ENCODE results near the gene WDR5.
"Not testable (repeated sequence)": the region's sequence is repeated elsewhere in the genome, so short reads cannot be mapped to it uniquely, and the experiment has no call there.

The WDR5 gene

DNA sequence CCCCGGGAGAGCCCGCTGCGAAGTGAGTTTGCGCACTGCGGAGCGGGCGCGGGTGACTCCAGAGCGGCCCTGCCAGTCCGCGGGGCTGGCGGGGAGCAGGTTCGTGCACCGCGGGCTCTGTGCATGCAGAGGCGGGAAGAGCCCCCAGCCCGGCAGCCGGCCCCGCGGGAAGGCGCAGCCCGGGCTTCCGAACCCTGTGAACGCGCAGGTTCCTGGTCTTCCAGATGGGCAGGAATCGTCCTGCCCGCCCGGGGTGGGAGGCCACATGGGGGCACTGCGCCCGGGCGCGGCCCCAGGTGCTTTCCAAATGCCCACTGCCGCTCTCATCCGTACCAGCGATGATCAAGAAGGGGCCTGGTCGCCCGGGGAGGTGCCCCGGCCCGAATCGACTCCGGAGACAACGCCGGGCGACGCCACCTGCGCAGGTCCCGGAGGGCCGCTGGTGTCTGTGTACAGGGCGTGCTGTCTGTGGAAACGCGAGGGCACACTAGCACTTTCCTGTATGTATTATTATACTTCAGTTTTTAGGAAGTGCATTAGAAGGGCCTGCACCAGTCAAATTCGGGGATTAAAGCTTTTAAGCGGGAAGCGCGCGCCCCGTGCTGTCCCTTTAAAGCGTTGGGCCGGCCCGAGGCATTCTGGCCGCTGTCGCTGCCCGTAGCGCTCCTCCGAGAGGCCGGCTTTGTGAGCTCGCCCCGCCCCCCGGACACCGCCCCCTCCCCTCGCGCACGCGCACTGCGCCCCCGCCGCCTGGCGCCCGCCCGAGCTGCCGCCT, at the start of gene WDR5:
WDR5 (plus strand) TSS at position 740 of the 775 bp plus-strand sequence. CDS start 3,796 bp downstream, outside the sequence.
- DNase-seq (ENCODE audit: low spot score) = peak; percentile 92

DNA sequence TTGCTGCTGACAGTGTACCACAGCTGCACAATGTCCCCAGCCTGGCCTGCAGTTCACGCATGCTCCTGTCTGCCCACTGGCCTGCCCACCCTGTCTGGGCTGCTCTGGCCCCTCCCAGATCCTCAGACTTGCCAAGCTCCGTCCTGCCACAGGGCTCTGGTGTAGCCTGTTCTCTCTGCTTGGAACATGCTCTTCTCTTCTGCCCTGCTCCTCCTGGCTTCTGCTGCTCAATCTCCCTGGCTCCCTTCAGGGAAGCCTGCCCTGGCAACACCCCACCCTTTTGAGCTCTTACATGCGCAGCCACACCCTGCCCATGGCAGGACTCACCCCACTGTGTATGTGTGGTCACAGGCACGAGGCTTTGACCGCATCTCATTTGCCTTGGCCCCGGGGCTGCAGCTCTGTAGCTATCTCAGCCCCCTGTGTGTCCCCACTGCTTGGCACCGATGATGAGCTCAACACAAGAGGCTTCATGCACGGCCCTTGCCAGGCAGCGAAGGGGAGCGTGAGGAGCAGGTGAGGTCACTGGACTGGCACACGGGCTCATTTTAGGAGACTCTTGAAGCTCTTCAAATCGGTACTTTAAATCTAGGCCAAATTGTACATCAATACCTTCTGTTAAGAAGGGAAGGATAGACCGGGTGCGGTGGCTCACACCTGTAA, 47.7 kb upstream of the WDR5 start:
- no peak for DNase-seq (ENCODE audit: low spot score)

DNA sequence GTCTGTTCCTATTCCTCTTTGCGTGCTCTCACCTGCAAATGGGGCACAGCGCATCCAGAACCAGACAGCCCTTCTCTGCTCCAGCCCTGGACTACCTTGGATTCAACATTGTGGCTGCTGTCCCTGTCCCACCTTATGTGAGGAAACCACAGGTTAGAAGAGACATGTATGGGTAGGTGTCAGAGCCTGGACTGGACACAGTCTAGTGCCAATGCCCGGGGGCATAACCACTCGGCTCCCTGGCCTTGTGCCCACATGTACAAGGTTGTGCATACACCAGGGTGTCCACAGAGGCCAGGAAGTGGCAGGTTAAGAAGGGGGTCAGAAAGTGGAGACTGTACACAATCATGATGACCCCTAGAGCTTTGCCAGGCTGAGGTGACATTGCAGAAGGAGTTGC, 45.9 kb upstream of the WDR5 start:
- no peak for DNase-seq (ENCODE audit: low spot score)

DNA sequence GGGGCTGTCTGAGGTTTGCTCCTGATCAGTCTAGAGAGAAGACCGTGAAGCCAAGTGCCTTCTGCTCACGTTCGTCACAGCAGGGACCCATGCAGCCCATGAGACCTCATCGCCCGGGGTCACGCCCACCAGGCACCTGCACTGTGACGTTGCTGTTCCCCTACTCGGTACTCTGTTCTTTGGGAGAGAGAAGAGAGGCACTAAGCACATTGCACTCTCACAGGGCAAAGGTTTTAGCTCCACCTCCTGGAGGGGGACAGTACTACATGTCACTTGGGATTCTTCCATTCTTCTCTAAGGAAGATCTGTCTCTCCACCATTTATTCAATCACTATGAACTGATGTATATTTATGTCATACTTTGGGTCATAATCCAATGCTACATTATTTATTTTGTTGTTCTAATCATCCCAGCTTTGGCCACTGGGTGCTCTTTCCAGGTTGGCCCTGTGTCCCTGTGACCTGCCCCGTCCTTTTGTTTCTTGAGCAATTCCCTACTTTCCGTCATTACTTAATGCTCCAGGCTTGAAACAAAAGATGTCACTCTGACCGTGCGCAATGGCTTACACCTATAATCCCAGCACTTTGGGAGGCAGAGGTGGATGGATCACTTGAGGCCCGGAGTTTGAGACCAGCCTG, 36.6 kb upstream of the WDR5 start:
- no peak for DNase-seq (ENCODE audit: low spot score)

DNA sequence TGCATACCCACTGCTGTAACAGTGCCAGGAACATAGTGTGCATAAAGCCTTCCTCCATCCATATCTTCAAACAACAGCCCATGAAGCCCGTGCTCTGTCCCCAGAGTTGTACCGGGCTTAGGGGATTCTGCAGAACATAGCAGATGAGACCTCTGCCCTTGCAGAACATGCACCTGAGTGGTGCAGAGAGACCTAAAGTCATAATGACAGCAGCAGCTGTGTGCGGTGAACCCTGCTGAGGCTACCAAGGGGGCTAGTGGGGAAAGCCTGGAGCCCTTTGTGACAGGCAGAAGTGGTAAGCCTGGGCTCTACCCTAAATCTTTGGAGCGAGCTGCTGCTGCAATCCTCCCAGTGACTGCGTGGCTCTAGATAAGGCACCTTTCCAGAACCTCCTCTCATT, 35.8 kb upstream of the WDR5 start:
- DNase-seq (ENCODE audit: low spot score) = no peak

DNA sequence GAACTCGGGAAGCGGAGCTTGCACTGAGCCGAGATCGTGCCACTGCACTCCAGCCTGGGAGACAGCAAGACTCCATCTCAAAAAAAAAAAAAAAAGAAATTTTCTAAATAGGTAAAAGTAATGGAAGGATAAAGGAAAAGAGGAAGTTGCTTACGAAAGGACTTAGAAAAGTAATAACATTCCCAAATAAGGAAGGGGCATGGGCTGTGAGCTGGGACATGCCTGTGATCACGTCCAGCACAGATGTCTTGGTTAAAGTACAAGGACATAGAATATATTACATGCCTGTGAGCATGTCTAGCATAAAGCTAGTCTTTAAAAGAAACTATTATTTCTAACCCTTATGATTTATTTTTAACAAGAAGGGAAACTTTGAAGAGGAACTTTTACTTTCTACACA, 34.7 kb upstream of the WDR5 start:
- DNase-seq (ENCODE audit: low spot score) = not testable (repeated sequence)

DNA sequence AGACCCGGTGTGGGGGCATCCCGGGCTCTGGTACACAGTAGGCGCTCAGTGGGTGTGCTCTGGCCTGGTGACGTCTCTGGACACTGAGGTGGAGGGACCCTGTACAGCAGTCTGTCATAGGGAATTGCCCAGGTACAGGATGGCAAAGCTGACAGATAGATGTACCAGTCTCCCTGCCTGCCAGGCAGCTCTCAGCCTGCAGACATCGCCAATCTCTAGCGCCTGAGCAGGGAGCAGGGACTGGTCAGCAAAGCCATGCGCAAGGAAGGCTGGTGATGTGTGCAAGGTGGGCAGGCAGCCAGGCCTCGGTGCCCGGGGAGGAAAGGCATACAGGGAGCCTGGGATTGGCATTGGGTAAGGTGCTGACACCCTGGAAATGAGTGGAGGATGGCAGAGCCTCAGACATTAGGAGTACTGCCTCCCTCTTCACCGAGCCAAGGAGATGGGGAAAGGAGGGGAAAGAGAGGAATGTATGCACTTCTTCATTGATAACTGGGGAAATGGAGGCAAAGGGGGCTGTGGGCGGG, 34.2 kb upstream of the WDR5 start:
- no peak for DNase-seq (ENCODE audit: low spot score)

DNA sequence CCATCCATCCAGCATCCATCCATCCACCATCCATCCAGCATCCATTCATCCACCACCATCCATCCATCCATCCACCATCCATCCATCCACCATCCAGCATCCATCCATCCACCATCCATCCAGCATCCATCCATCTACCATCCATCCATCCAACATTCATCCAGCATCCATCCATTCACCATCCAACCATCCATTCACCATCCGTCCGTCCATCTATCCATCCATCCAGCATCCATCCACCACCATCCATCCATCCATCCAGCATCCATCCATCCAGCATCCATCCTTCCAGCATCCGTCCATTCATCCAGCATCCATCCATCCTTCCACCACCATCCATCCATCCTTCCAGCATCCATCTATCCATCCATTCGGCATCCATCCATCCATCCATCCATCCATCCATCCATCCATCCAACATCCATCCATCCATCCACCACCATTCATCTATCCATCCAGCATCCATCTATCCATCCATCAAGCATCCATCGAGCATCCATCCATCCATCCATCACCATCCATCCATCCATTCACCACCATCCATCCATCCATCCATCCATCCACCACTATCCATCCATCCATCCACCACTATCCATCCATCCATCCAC, 32.4 kb upstream of the WDR5 start:
- DNase-seq (ENCODE audit: low spot score) = no peak

DNA sequence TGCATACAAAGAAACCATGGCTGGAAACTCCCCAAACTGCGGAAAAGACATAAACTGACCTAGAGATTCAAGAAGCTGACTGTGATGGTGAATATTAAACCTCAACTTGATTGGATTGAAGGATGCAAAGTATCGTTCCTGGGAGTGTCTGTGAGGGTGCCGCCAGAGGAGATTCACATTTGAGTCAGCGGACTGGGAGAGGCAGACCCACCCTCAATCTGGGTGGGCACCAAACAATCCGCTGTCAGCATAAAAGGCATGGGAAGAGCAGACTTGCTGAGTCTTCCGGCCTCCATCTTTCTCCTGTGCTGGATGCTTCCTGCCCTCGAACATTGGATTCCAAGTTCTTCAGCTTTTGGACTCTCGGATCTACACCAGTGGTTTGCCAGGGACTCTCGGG, 24.8 kb upstream of the WDR5 start:
- DNase-seq (ENCODE audit: low spot score) = no peak

DNA sequence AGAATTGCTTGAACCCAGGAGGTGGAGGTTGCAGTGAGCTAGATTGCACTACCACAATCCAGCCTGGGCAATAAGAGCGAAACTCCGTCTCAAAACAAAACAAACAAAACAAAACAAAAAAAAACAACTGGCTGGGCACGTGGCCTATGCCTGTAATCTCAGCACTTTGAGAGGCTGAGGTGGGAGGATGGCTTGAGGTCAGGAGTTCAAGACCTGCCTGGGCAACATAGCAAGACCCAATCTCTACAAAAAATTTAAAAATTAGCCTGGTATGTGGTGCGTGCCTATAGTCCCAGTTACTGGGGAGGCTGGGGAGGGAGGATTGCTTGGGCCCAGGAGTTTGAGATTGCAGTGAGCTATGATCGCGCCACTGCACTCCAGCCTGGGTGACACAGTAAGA, 23.3 kb upstream of the WDR5 start:
- DNase-seq (ENCODE audit: low spot score) = no peak

DNA sequence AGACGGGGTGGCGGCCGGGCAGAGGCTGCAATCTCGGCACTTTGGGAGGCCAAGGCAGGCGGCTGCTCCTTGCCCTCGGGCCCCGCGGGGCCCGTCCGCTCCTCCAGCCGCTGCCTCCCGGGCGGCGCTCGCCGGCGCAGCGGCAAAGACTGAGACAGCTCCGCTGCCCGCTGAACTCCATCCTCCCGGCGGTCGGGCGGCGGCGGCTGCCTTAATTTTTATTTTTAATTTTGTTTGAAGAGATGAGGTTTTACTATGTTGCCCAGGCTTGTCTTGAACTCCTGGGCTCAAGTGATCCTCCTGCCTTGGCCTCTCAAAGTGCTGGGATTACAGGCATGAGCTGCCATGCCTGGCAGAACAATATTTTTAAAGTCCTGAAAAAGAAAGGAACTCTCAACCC, 16.9 kb upstream of the WDR5 start:
- not testable (repeated sequence) for DNase-seq (ENCODE audit: low spot score)

DNA sequence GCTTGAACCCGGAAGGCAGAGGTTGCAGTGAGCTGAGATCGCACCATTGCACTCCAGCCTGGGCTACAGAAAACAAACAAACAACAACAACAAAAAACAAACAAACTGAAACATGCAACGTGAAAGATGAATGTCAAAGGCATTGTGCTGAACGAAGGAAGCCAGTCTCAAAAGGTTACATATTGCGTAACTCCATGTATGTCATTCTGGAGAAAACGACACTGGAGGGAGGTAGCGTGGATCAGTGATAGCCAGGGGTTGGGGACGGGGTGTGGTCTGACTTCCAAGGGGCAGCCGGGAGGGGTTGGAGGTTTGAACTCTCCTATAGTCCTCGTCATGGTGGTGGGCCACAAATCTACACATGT, 12.1 kb upstream of the WDR5 start:
- DNase-seq (ENCODE audit: low spot score) = no peak

DNA sequence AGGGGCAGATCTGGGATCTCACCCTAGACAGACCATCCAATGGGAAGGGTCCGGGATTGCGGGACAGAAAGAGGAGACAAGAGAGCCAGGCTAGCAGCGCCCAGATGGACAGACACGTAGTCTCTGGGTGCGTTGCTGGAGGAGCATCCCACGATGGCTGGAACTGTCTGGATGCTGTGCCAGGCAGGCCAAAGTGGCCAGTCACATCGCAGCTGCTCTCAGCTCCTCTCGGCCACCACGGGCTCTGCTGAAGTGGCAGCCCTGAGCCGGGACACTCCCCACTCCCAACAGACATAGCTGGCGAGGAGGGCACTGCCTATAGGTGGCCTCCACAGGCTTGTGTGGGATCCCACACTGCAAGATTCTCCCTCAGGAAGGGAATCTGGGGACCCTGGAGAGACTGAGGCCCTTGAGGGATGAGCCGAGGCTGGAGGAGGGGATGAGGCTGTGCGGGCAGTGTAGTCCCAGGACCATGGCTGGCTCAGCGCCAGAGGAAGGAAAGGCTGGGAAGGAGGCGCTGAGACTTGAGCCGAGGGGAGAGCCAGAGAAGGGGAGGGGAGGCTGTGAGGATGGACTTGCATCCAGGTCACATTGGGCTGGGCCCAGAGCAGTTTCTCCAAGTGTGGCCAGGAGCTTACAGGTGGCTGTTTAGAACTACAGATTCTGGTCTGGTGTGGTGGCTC, 10.3 kb upstream of the WDR5 start:
- no peak for DNase-seq (ENCODE audit: low spot score)

DNA sequence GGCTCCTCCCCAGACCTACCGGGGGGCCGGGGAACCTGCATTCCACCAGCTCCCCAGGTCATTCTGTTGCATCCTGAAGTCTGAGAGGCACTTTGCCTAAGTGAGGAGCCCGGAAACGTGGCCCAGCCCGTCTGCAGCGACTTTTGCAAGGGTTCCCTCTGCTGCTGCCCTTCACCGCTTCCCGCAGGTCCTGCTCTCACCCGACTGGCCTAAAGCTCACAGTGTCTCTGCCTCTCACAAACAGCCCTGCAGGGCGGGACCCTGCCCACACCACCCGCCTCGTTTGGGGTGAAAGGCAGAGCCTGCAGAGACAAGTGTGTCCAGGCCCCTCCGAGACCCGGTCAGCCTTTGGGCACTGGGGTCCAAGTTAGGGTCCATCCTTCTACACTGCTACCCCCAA, 9.5 kb upstream of the WDR5 start:
- no peak for DNase-seq (ENCODE audit: low spot score)

DNA sequence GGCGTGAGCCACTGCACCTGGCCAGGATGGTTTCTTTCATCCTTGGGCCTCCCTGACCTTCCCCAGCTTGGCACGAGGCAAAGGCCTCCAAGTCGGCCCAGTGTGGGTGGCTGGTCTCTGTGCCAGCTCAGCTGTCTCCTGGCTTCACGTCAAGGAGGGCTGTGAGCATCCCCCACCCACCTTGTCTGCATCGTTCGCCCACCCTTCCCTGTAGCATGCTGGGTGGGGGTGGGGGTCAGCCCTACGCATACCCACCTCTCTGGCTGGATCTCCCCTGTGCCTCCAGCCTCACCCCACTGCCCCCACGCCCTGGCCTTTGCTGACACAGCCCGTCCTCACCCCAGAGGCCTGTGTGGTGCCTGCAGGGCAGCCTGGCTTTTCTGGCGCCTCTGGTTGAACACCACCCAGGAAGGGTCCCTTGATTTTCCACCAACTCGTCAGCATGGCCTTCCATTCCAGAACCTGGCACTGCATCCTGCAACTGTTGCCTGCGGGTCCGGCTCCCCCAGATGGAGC, 8.8 kb upstream of the WDR5 start:
- no peak for DNase-seq (ENCODE audit: low spot score)

DNA sequence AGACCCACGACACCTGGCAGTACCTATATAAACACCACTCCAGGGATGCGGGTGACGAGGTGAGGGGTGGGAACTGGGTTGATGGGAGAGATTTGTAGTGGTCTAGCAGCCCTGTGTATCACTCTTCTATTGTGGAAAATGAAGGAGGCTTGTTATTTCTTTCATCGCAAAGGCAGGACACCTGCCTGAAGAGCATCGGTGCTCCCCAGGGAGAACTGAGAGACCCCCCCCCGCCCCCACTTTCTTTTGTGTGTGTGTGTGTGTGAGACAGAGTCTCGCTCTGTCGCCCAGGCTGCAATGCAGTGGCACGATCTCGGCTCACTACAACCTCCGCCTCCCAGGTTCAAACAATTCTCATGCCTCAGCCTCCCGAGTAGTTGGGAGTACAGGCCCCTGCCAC, 8.3 kb upstream of the WDR5 start:
- DNase-seq (ENCODE audit: low spot score) = no peak

DNA sequence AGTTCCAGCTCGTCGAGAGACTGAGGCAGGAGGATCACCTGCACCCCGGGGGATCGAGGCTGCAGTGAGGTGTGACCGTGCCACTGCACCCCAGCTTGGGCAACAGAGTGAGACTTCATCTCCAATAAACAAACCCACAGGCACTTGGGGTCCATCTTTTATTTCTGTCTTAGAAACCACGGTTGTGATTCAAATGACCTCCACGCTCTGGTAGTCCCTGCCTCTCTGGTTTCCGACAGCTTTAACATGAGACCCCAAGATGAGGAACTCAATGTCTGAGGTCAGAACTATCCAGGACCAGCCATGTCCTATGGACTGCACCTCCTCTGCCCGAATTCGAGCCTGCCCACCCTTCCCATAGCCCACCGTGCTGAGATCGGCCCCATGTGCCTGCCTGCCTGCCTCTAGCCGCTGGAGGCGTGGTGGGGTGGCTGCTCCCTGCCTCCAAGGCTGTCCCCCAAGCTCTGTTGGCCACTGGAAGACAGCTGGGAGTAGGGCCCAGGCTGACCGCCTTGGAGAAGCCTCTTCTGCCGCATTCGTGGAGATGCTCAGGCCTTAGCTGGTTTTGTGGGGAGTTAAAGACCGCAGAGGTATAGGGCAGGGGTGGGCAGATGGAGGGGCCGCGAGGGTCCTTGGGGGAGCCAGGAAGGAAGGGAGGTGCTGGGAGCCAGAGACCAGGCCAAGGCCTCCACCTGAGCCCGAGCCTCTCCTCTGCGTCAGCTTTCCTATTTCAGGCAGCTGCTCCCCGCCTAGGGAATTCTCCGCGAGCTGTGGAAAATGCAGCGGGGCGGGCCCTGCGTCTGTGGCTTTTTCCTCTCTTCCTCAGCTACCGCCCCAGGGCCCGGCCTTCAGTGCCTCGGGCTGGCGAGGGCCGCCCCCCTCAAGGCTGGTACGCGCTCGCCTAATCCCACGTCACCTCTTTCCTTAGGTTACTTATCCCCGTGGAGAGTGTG, 6.9 kb upstream of the WDR5 start:
- no peak for DNase-seq (ENCODE audit: low spot score)

DNA sequence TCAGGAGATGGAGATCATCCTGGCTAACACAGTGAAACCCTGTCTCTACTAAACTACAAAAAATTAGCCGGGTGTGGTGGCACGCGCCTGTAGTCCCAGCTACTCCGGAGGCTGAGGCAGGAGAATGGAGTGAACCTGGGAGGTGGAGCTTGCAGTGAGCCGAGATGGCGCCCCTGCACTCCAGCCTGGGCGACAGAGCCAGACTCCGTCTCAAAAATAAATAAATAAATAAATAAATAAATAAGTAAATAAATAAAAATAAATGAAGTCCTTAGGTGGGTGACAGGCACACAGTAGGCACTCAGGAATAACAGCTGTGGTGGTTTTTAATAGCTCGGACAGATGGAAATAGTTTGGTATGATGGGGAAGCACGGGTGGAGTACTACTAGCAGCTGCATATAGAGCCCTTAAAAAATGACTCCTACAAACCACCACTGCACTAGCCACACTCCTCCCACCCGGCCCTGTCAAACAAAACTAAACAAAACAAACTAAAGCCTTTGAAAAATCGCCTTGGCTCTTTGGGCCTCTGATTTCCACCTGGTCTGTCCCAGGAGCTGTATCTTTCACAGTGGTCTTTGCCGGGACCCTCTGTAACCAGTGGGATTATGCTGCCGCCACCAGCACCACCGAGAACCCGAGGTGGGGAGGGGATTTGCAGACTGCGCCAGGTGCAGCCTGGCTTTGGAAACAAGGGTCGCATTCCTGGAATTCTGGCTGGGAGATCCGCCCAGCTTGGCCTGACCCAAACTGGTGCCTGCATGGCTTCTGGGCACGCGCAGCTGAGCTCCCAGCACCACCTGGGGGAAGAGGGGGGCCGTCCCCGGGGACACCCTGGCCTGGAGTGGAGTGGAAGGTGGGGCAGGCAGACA, 5.1 kb upstream of the WDR5 start:
- DNase-seq (ENCODE audit: low spot score) = no peak

DNA sequence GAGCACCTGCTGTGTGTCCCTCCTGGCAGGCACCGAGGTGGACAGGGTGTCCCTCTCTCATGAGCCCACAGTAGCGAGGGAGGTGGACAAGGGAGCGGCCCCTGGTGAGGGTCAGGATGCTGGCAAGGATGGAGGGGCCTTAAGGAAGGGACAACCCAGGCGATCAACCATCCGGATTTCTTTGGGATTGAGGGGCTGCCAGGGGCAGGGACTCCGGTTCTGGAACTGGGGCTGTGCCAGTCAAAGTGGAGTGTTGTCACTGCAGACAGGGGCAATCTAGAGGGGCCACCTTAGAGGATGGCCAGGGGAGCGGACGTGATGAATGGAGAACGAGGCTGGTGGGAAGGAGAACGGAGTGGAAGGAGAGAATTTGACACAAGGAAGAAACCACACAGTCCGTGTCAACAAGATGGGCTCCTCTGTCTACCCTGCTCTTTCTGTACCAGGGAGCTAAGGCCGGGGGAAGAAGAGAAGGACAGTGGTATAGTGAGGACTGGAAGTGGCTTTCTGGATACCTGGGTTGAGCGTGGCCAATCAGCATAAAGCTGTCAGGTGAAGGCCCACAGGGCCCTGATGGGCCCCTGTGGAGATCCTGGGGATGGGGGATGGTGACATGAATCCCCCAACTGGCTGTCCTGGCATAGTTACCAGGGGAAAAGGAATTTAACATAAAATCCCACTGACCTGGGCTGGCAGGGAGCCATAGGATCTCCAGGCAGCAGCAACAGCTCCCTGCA, 4.2 kb upstream of the WDR5 start:
- no peak for DNase-seq (ENCODE audit: low spot score)

Measured in Ammon's horn (tissue), 1 donor.